Neural cell (in vitro differentiated cells): ENCODE results near the gene CSGALNACT2. TPM values are rescaled to one million over a fixed set of nuclear protein-coding genes. Genes with fewer than 3 reads are reported as not detected.

ENCODE experiments used
- H2AFZ ChIP-seq: fragments of 200-600, 300-800 bp; sonication (generic), shearing (Covaris generic); 2 replicates; pipeline ENCODE4 v1.6.0; 2014; ENCODE audit warnings: low read depth, mild to moderate bottlenecking, antibody characterized with exemption, low read length, moderate library complexity
- H3F3A ChIP-seq: fragments of 200-600 bp; shearing (Covaris generic); 2 replicates; pipeline ENCODE4 v1.6.1; 2016; ENCODE audit warnings: mild to moderate bottlenecking, moderate library complexity, mixed read lengths, antibody characterized with exemption, low read length; ENCODE audit not compliant: insufficient read depth, poor library complexity, severe bottlenecking
- H3K27ac ChIP-seq: fragments of 200-600, 300-800 bp; sonication (generic), shearing (Covaris generic); 2 replicates; pipeline ENCODE4 v1.5.1; 2014; ENCODE audit warnings: mild to moderate bottlenecking, low read length, moderate library complexity
- H3K27me3 ChIP-seq: fragments of 300-800, 200-600 bp; sonication (generic), shearing (Covaris generic); 2 replicates; pipeline ENCODE4 v1.6.0; 2014; ENCODE audit warnings: mild to moderate bottlenecking, low read depth, low read length, moderate library complexity; ENCODE audit not compliant: insufficient read depth
- H3K36me3 ChIP-seq: fragments of 300-800, 200-600 bp; sonication (generic), shearing (Covaris generic); 2 replicates; pipeline ENCODE4 v1.5.1; 2014; ENCODE audit warnings: mild to moderate bottlenecking, antibody characterized with exemption, low read length, moderate library complexity; ENCODE audit not compliant: insufficient read depth
- H3K4me2 ChIP-seq: fragments of 300-800, 200-600 bp; sonication (generic), shearing (Covaris generic); 2 replicates; pipeline ENCODE4 v1.6.0; 2014; ENCODE audit warnings: mild to moderate bottlenecking, low read length
- H3K4me3 ChIP-seq: fragments of 300-800, 200-600 bp; sonication (generic), shearing (Covaris generic); 2 replicates; pipeline ENCODE4 v1.5.1; 2014; ENCODE audit warnings: mild to moderate bottlenecking, low read length, moderate library complexity
- H3K79me2 ChIP-seq: fragments of 200-600 bp; shearing (Covaris generic); replicated peaks from 2 replicates; pipeline ENCODE4 v1.6.0; 2014; ENCODE audit warnings: mild to moderate bottlenecking, low read length, moderate library complexity; ENCODE audit not compliant: insufficient read depth
- H3K9ac ChIP-seq: fragments of 300-800, 200-600 bp; sonication (generic), shearing (Covaris generic); 2 replicates; pipeline ENCODE4 v1.6.1; 2016; ENCODE audit warnings: mild to moderate bottlenecking, low read length, mixed read lengths
- H3K9me2 ChIP-seq: fragments of 200-600 bp; shearing (Covaris generic); 2 replicates; pipeline ENCODE4 v1.6.1; 2016; ENCODE audit warnings: mild to moderate bottlenecking, low read length, mixed read lengths; ENCODE audit not compliant: insufficient read depth
- H3K9me3 ChIP-seq: fragments of 200-600, 300-800 bp; sonication (generic), shearing (Covaris generic); 2 replicates; pipeline ENCODE4 v1.6.1; 2016; ENCODE audit warnings: mild to moderate bottlenecking, mixed run types, low read length, moderate library complexity, mixed read lengths
- H4K20me1 ChIP-seq: fragments of 200-600 bp; shearing (Covaris generic); 2 replicates; pipeline ENCODE4 v1.6.1; 2016; ENCODE audit warnings: mild to moderate bottlenecking, mixed run types; ENCODE audit not compliant: insufficient read depth
- CTCF ChIP-seq: fragments of 450-650 bp; IDR thresholded peaks from 2 replicates; pipeline ENCODE4 v1.5.1; 2014; ENCODE audit warnings: antibody characterized with exemption, mild to moderate bottlenecking, moderate library complexity; ENCODE audit not compliant: poor library complexity, severe bottlenecking
- EP300 ChIP-seq: fragments of 450-650 bp; conservative IDR thresholded peaks from 2 replicates; pipeline ENCODE4 v1.6.1; 2014; ENCODE audit warnings: antibody characterized with exemption, mild to moderate bottlenecking, moderate library complexity; ENCODE audit not compliant: poor library complexity, severe bottlenecking
- EZH2 ChIP-seq: fragments of 200-600, 300-800 bp; shearing (Covaris generic), sonication (generic); IDR thresholded peaks from 2 replicates; pipeline ENCODE4 v1.6.1; 2014; ENCODE audit warnings: antibody characterized with exemption, low read length, borderline replicate concordance, mild to moderate bottlenecking; ENCODE audit not compliant: insufficient read depth, poor library complexity, severe bottlenecking
- MXI1 ChIP-seq: fragments of 450-650 bp; conservative IDR thresholded peaks from 2 replicates; pipeline ENCODE4 v1.6.1; 2014; ENCODE audit warnings: antibody characterized with exemption, mild to moderate bottlenecking; ENCODE audit not compliant: poor library complexity, severe bottlenecking
- POLR2AphosphoS5 ChIP-seq: IDR thresholded peaks from 2 replicates; pipeline ENCODE4 v1.6.1; 2012
- RAD21 ChIP-seq: fragments of 450-650 bp; conservative IDR thresholded peaks from 2 replicates; pipeline ENCODE4 v1.6.1; 2014; ENCODE audit warnings: antibody characterized with exemption, mild to moderate bottlenecking, moderate library complexity
- SMC3 ChIP-seq: fragments of 450-650 bp; conservative IDR thresholded peaks from 2 replicates; pipeline ENCODE4 v1.6.1; 2014; ENCODE audit warnings: antibody characterized with exemption, mild to moderate bottlenecking, moderate library complexity; ENCODE audit not compliant: poor library complexity
- TAF1 ChIP-seq: IDR thresholded peaks from 2 replicates; pipeline ENCODE4 v1.6.1; 2012; ENCODE audit warnings: low read depth
- polyA plus RNA-seq: library from polyadenylated mRNA; depleted of rRNA; stranded (reverse); fragments of >200 nt; gene quantifications from 2 replicates; pipeline ENCODE4 v1.2.3, GENCODE V29; 2014
- TF ChIP-seq, protein P1 (sequence below): IDR thresholded peaks from 2 replicates; pipeline ENCODE4 v1.6.1; 2012; ENCODE audit warnings: borderline replicate concordance

The CSGALNACT2 gene
- polyA plus RNA-seq, 1 donor from 2014 or later: 20.7 TPM

DNA sequence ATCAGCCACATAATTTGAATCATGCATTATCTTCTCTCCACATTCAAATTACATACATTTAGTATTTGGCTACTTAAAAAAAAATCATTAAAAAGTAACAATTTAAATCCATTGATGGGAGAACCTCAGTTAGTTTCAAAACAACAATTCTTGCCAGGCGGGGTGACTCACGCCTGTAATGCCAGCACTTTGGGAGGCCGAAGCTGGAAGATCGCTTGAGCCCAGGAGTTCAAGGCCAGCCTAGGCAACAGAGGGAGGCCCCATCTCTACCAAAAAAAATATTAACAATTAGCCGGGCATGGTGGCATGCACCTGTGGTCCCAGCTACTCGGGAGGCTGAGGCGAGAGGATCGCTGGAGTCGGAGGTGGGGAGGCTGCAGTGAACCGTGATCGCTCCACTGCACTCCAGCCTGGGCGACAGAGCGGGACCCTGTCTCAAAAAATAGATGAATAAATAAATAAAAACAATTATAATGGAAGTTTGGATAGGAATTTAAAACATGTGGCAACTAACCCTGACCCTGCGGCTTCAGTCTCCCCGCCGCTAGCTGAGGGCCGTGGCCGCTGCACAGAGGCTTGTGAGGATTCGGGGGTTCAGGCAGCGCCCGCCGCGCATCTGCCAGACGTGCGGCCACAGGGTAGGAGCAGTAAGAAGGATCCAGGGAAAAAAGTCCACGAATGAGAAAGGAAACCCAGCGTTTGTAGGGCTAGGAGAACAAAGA is 1.1 kb upstream of the CSGALNACT2 start:
- H3K9me2 ChIP-seq: no peaks in the 10 kb centered on the region
- no peaks in the 10 kb centered on the region for H3F3A ChIP-seq
- H4K20me1 ChIP-seq: no peaks in the 10 kb centered on the region
- no peaks in the 10 kb centered on the region for H3K36me3 ChIP-seq
- no peaks in the 10 kb centered on the region for H3K27me3 ChIP-seq
- H3K4me2 ChIP-seq: peak overlapping the region; percentile 76
- H3K4me3 ChIP-seq: peak overlapping the region; percentile 87
- H2AFZ ChIP-seq: peak overlapping the region; percentile 87
- H3K9me3 ChIP-seq: no peaks in the 10 kb centered on the region
- no peak for TF ChIP-seq SMC3
- no peak for TF ChIP-seq EP300
- TF ChIP-seq MXI1: no peak
- no peak for TF ChIP-seq POLR2AphosphoS5
- TF ChIP-seq RAD21: no peak
- no peak for TF ChIP-seq TAF1
- no peak for TF ChIP-seq EZH2
- H3K9ac ChIP-seq: peak overlapping the region; percentile 97
- peak overlapping the region; percentile 97 for H3K27ac ChIP-seq
- H3K79me2 ChIP-seq: peaks cover 40% of the 10 kb centered on the region

GRCh38 chr10:43137717-43138020 is 576 bp upstream of the CSGALNACT2 start:
- Histone ChIP-seq H3K4me3 (peak overlapping the region; percentile 87), H3K9me3 (no peaks in the 10 kb centered on the region), H4K20me1 (no peaks in the 10 kb centered on the region), H3K4me2 (peak overlapping the region; percentile 76), H3K36me3 (no peaks in the 10 kb centered on the region), H3K27ac (peak overlapping the region; percentile 97), H2AFZ (peak overlapping the region; percentile 87), H3K79me2 (peaks cover 44% of the 10 kb centered on the region), H3K27me3 (no peaks in the 10 kb centered on the region), H3K9me2 (no peaks in the 10 kb centered on the region), H3K9ac (peak overlapping the region; percentile 97), H3F3A (no peaks in the 10 kb centered on the region)
- TF ChIP-seq POLR2AphosphoS5: peak; percentile 43
- peak; percentile 23 for TF ChIP-seq RAD21
- TF ChIP-seq TAF1: no peak
- TF ChIP-seq SMC3: peak; percentile 31

DNA sequence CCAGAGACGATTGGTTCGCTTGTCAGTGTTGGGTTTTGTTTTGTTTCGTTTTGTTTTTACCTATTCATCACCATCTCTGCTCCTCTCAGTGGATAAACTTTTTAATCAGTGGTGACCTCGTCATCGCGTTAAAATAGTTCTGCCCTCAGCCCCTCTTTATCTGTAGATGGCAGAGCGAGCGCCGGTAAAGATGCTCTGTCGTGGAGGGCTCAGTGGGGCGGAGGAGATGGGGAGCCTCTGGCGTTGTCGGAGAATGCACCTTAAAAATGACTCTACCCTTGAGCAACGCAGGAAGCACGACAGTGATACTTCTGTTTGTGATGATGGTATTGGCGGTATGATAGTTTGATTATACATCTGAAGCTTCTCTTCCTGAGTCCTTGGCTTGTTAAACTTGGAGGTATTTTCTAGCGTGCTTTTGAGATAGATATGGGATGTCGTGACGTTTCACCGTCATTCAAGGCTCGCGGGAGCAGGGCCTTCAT is 554 bp downstream of the CSGALNACT2 start:
- Histone ChIP-seq H3K9ac (peak overlapping the region; percentile 97), H3K9me2 (no peaks in the 10 kb centered on the region), H3F3A (no peaks in the 10 kb centered on the region), H3K36me3 (no peaks in the 10 kb centered on the region), H2AFZ (peak overlapping the region; percentile 81), H3K27ac (peak overlapping the region; percentile 81), H3K9me3 (no peaks in the 10 kb centered on the region), H3K4me2 (peak overlapping the region; percentile 60), H3K79me2 (peaks cover 50% of the 10 kb centered on the region), H3K4me3 (peak overlapping the region; percentile 87), H4K20me1 (no peaks in the 10 kb centered on the region), H3K27me3 (no peaks in the 10 kb centered on the region)
- TF ChIP-seq, protein P1, sequence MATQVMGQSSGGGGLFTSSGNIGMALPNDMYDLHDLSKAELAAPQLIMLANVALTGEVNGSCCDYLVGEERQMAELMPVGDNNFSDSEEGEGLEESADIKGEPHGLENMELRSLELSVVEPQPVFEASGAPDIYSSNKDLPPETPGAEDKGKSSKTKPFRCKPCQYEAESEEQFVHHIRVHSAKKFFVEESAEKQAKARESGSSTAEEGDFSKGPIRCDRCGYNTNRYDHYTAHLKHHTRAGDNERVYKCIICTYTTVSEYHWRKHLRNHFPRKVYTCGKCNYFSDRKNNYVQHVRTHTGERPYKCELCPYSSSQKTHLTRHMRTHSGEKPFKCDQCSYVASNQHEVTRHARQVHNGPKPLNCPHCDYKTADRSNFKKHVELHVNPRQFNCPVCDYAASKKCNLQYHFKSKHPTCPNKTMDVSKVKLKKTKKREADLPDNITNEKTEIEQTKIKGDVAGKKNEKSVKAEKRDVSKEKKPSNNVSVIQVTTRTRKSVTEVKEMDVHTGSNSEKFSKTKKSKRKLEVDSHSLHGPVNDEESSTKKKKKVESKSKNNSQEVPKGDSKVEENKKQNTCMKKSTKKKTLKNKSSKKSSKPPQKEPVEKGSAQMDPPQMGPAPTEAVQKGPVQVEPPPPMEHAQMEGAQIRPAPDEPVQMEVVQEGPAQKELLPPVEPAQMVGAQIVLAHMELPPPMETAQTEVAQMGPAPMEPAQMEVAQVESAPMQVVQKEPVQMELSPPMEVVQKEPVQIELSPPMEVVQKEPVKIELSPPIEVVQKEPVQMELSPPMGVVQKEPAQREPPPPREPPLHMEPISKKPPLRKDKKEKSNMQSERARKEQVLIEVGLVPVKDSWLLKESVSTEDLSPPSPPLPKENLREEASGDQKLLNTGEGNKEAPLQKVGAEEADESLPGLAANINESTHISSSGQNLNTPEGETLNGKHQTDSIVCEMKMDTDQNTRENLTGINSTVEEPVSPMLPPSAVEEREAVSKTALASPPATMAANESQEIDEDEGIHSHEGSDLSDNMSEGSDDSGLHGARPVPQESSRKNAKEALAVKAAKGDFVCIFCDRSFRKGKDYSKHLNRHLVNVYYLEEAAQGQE: no peak
- TF ChIP-seq MXI1 (no peak), RAD21 (peak; percentile 49), EP300 (no peak), SMC3 (peak; percentile 23), EZH2 (no peak), TAF1 (peak; percentile 51), CTCF (peak; percentile 39), POLR2AphosphoS5 (peak; percentile 48)
